Duodenal mucosa (tissue), 2 donors: ENCODE measurements around the gene DPY19L3.

Source experiments
- H3K27ac ChIP-seq: one replicate; pipeline ENCODE4 v1.7.0; 2013; ENCODE audit warnings: low read depth, low read length
- H3K27me3 ChIP-seq, 2 donors: one replicate each; pipeline ENCODE4 v1.7.0; 2013; ENCODE audit warnings: low read length in 2 of 2, control low read depth in 1 of 2; ENCODE audit not compliant: insufficient read depth in 2 of 2, control insufficient read depth in 1 of 2
- H3K36me3 ChIP-seq, 2 donors: one replicate each; pipeline ENCODE4 v1.7.0; 2013; ENCODE audit warnings: low read length in 2 of 2, control low read depth in 1 of 2; ENCODE audit not compliant: insufficient read depth in 2 of 2, control insufficient read depth in 1 of 2
- H3K4me1 ChIP-seq, 2 donors: one replicate each; pipeline ENCODE4 v1.7.0; 2013; ENCODE audit warnings: low read length in 2 of 2, control low read depth in 1 of 2; ENCODE audit not compliant: insufficient read depth in 2 of 2, control insufficient read depth in 1 of 2
- H3K4me3 ChIP-seq, 2 donors: one replicate each; pipeline ENCODE4 v1.7.0; 2013; ENCODE audit warnings: low read length in 2 of 2, low read depth in 1 of 2
- H3K9ac ChIP-seq, 2 donors: one replicate each; pipeline ENCODE4 v1.7.0; 2013; ENCODE audit warnings: low read length in 2 of 2, low read depth in 1 of 2
- H3K9me3 ChIP-seq, 2 donors: one replicate each; pipeline ENCODE4 v1.7.0; 2013; ENCODE audit warnings: low read length in 2 of 2, control low read depth in 1 of 2; ENCODE audit not compliant: control insufficient read depth in 1 of 2

The DPY19L3 gene

DNA sequence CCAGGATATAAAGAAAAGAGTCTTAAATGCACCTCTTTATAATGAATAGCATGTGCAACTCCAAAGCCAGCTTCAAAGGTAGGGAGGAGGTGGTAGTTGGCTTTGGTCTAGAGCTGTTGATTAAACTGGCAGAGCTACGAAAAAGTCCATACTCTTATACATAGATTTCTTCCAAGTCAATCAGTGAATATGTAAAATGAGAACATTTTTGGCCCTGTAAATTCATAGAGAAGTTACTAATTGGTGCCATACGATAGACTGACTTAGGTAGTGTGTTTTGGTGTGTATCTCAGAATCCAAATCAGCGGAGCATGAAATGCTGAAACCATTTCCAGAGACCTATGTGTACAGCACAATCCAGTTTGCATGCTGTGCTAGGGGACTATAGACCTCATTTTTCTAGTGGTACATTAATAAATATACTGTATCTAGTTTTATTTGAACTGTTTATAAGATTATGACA, 17.1 kb upstream of the DPY19L3 start:
- Histone ChIP-seq H3K4me1 (peaks cover 33 to 38% of the 10 kb centered on the region in 2 donors), H3K36me3 (peaks cover under 1 to 3% of the 10 kb centered on the region in 2 donors), H3K27ac (no peak overlapping the region), H3K4me3 (no peak overlapping the region), H3K9ac (no peak overlapping the region), H3K9me3 (no peaks in the 10 kb centered on the region), H3K27me3 (no peaks in the 10 kb centered on the region)

DNA sequence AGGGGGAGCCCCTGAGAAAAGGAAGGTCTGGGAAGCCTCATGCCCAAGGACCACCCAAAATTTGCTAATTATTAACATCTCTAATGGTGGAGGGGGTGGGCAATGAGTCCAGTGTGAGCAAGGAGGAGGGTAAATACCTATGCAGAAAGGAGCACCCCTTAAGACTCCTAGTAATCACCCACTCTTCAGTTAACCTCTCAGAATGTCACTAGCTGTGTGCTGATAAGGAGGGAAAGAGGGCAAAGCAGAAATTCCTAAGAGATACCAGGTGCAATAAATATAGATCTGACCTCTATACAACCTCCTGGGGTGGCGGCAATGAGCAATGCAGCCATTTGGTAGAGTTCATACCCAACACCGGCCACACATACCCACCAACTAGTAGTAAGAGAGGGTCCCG, 12.7 kb upstream of the DPY19L3 start:
- no peak overlapping the region for H3K27ac ChIP-seq
- no peak overlapping the region for H3K4me3 ChIP-seq
- no peaks in the 10 kb centered on the region for H3K9me3 ChIP-seq
- no peak overlapping the region for H3K9ac ChIP-seq
- no peaks in the 10 kb centered on the region for H3K27me3 ChIP-seq
- peaks cover 0 to 4% of the 10 kb centered on the region in 2 donors for H3K36me3 ChIP-seq
- peaks cover 20% of the 10 kb centered on the region in 2 donors for H3K4me1 ChIP-seq

DNA sequence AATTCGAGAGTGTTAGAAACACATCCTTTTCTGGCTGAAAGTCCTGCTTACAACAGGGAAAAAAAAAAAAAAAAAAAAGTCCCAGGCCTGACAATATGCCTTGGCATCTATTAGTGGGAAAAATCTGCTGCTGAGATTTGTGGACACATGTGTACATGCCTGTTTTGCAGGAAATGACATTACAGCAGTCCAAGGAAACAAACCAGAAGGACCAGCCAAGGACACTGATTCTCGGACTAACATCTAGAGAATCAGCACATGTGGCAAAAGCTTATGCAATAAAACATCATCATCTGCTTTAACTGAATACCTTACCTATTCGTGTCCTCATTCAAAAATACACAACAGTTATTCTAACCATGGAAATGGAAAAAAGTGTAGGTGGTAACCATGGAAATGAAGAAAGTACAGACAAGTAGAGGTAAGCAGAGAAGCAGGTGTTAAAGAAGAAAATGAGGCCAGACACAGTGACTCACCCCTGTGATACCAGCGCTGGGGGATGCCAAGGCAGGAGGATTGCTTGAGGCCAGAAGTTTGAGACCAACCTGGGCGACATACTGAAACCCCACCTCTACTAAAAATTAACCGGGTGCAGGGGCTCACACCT, 9.4 kb upstream of the DPY19L3 start:
- Histone ChIP-seq H3K9me3 (no peaks in the 10 kb centered on the region), H3K9ac (no peak overlapping the region), H3K36me3 (peaks cover 0 to 4% of the 10 kb centered on the region in 2 donors), H3K27me3 (no peaks in the 10 kb centered on the region), H3K4me1 (peaks cover 11% of the 10 kb centered on the region in 2 donors), H3K4me3 (no peak overlapping the region), H3K27ac (no peak overlapping the region)

DNA sequence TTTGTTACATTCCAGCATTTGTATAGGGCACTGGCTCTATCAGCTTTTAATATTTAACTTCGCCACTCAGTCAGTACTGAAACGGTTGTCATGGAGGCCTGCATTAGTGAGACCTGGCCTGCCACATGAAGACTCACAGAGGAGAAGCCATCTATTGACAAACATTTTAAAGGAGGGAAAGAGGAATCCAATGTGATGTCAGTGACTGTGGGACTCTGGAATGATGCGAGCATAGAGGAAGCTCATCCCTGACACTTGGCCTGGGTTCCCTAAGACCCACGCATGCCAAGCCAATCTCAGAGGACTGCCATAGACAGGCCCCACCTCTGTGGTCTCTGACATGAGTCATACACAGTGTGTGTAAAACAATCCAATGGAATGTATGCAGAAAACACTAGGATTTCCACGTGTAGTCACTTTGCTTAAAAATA, 7.9 kb upstream of the DPY19L3 start:
- Histone ChIP-seq H3K27me3 (no peaks in the 10 kb centered on the region), H3K4me3 (no peak overlapping the region), H3K27ac (no peak overlapping the region), H3K36me3 (peaks cover 0 to 4% of the 10 kb centered on the region in 2 donors), H3K9me3 (no peaks in the 10 kb centered on the region), H3K4me1 (peaks cover 8 to 9% of the 10 kb centered on the region in 2 donors), H3K9ac (no peak overlapping the region)

DNA sequence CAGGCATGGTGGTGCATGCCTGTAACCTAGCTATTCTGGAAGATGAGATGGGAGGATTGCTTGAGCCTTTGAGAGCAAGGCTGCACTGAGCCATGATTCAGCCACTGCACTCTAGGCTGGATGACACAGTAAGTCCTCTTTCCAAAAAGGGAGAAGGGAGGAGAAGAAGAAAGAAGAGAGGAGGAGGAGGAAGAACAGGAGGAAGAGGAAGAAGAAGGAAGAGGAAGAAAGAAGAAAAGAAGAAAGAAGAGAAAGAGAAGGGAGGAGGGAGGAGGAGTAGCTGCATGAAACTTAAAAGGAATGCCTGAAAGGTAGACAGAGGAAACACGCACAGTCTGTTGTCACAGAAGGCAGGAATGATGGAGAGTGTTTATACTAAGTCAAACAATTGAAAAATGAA, 3.6 kb upstream of the DPY19L3 start:
- Histone ChIP-seq H3K27me3 (no peaks in the 10 kb centered on the region), H3K36me3 (no peaks in the 10 kb centered on the region), H3K27ac (no peak overlapping the region), H3K4me3 (no peak overlapping the region), H3K9me3 (no peaks in the 10 kb centered on the region), H3K9ac (no peak overlapping the region), H3K4me1 (peaks cover 18 to 20% of the 10 kb centered on the region in 2 donors)

DNA sequence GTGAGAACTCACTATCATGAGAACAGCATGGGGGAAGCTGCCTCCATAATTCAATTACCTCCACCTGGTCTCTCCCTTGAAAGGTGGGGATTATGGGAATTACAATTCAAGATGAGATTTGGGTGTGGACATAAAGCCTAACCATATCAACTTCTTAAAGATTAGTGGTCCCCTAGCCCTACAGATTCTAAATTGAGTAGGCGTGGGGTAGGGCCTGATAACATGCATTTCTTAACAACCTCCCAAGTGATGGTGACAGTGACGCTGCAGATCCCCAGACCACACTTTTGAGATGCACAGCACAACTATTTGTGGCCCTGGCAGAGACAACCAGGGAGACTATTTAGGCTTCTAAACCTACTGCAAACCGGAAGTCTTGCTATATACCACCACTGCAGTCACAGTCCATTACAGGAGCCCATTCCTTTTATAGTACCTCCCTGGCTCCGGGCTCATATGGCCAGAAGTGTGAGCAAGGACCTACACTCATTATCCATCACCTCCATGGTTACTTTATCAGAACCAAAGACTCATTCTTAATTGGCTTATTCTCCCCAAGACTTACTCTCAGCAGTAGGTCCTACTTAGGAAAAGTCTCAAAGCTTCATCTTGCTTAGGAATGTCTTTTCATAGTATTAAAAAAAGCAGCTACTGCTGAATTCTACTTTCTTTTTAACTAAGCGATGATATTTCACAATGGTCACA, 2.1 kb upstream of the DPY19L3 start:
- no peaks in the 10 kb centered on the region for H3K36me3 ChIP-seq
- no peaks in the 10 kb centered on the region for H3K27me3 ChIP-seq
- no peak overlapping the region for H3K27ac ChIP-seq
- H3K9ac ChIP-seq, result no peak overlapping the region
- peaks cover 20 to 24% of the 10 kb centered on the region in 2 donors for H3K4me1 ChIP-seq
- H3K9me3 ChIP-seq, result no peaks in the 10 kb centered on the region
- H3K4me3 ChIP-seq, result no peak overlapping the region

DNA sequence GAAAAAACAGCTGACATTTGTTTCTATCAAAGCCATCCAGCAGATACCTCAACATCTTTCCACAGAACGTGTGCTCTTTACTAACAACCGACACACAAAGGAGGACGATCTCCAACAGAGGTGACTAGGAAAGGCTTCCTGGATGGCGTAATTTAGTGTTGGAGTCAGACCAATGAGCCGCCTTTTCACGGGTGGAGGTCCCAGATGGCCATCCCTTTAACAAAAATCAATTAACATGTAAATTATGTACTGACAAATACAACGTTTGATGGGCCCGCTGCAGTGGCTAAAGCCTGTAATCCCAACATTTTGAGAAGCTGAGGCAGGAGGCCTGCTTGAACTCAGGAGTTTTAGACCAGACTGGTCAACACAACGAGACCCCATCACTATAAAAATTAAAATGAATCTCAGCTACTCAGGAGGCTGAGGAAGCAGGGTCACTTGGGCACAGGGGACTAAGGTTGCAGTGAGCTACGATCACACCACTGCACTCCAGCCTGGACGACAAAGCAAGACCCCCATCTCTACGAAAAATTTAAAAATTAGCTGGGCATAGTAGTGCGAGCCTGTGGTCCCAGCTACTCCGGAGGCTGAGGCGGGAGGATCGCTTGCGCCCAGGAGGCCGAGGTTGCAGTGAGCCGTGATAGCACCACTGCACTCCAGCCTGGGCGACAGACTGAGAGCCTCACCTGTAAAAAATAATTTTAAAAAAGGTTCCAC, 1.2 kb upstream of the DPY19L3 start:
- H3K4me1 ChIP-seq, result peaks cover 20 to 24% of the 10 kb centered on the region in 2 donors
- no peaks in the 10 kb centered on the region for H3K27me3 ChIP-seq
- H3K36me3 ChIP-seq, result peaks cover 0 to under 1% of the 10 kb centered on the region in 2 donors
- peak overlapping the region; percentile 94 to 97 for H3K9ac ChIP-seq
- peak overlapping the region; percentile 87 to 92 for H3K4me3 ChIP-seq
- H3K27ac ChIP-seq, result no peak overlapping the region
- no peaks in the 10 kb centered on the region for H3K9me3 ChIP-seq

DNA sequence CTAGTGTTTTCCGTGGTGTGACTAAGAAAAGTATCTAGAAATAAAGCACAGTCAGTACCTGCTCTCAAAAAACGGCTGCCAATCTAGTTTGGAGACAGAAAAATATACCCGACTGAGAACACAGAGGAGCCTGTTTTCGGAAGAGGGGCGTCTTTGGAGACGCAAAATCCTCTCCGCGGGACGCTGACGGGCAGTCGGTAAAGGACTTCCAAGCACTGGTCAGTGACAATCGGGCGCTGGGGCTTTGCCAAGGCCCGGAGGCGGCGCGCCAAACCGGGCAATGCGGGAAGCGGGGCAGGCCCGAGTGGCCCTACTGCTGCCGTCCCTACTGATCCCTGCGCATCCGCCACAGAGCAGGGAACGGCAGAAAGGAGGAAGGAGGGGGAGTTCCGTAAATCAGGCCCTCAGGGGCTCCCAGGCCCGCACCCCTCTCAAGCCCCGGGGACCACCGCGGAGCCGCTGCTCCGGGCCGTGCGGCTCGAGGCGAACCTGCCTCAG, 588 bp upstream of the DPY19L3 start:
- Histone ChIP-seq H3K9me3 (no peaks in the 10 kb centered on the region), H3K27me3 (no peaks in the 10 kb centered on the region), H3K9ac (peak overlapping the region; percentile 94 to 97)

DNA sequence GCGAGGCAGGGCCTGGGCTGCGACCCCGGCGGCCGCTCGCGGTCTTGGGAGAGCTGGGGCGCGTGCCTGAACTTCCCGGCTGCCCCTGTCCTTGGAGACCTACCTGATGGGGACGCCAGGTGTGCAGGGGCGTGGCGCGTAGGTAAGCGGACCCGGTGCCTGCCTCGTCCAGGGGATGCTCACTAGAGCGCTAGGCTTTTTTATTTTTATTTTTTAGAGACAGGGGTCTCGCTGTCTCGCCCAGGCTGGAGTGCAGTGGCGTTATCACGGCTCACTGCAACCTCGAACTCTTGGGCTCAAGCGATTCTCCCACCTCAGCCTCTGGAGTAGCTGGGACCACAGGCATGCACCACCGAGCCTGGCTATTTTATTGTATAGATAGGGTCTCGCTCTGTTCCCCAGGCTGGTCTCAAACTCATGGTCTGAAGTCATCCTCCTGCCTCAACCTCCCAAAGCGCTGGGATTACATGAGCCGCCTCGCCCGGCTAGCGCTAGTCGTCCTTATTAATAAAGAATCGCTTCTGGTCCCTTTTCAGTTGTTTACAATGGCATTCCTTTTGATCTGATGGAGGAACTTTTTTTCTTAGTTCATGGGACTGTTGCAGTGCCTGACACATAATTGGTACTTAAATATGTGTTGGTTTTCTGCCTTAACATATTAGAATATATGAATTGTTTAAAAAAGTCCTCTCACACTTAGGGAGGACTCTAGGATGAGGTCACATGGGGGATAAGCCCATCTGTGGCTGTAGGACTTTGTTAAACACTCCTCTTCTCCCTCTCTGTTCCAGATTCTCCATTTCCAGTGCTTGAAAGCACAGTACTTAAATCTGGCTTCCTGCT, 812 bp downstream of the DPY19L3 start:
- peak overlapping the region; percentile 87 to 92 for H3K4me3 ChIP-seq
- H3K27me3 ChIP-seq, result no peaks in the 10 kb centered on the region
- no peak overlapping the region for H3K27ac ChIP-seq
- H3K9ac ChIP-seq, result peak overlapping the region; percentile 55 to 60
- H3K4me1 ChIP-seq, result peaks cover 20 to 24% of the 10 kb centered on the region in 2 donors
- peaks cover 5 to 12% of the 10 kb centered on the region in 2 donors for H3K36me3 ChIP-seq
- no peaks in the 10 kb centered on the region for H3K9me3 ChIP-seq

More for the DNA sequence above, 588 bp upstream of the DPY19L3 start:
- Histone ChIP-seq H3K36me3 (peaks cover 0 to 6% of the 10 kb centered on the region in 2 donors), H3K27ac (peak overlapping the region; percentile 96), H3K4me3 (peak overlapping the region; percentile 87 to 92), H3K4me1 (peaks cover 20 to 24% of the 10 kb centered on the region in 2 donors)
